GM10248 (cell line): ENCODE results near the gene GALNT15.

Experiments
- CTCF ChIA-PET: fragments of 300-600 bp; sonication (Branson Sonifier 250); formaldehyde crosslinking; extraction: SDS; loops from one replicate; lab custom pipeline; 2021; ENCODE audit warnings: antibody characterized with exemption; lab: Yijun Ruan, JAX
- POLR2A ChIA-PET: fragments of 350-650 bp; sonication (Branson Sonifier 250); formaldehyde crosslinking; extraction: SDS; loops from one replicate; lab custom pipeline; 2020; ENCODE audit warnings: antibody characterized with exemption; lab: Yijun Ruan, JAX
- DNase-seq: peaks from one replicate; pipeline ENCODE4 v3.0.0; 2012; ENCODE audit errors: extremely low spot score
- TF ChIP-seq, protein P1 (sequence below): IDR thresholded peaks from 2 replicates; pipeline ENCODE4 v1.5.1; 2012; ENCODE audit warnings: mild to moderate bottlenecking, low read depth; ENCODE audit errors: extremely low read depth, missing control alignments, control extremely low read depth

Gene GALNT15

GRCh38 chr3:16173283-16174025 lies 1.0 kb upstream of the GALNT15 start:
- DNase-seq: no peak
- POLR2A ChIA-PET: no interaction called here
- CTCF ChIA-PET: interaction anchor here (1.0 to 11.7 kb wide), 4 partner anchors 8 to 125 kb away, joined by 3 to 112 read pairs (median 4); no protein-coding TSS in a partner anchor
- TF ChIP-seq, protein P1, sequence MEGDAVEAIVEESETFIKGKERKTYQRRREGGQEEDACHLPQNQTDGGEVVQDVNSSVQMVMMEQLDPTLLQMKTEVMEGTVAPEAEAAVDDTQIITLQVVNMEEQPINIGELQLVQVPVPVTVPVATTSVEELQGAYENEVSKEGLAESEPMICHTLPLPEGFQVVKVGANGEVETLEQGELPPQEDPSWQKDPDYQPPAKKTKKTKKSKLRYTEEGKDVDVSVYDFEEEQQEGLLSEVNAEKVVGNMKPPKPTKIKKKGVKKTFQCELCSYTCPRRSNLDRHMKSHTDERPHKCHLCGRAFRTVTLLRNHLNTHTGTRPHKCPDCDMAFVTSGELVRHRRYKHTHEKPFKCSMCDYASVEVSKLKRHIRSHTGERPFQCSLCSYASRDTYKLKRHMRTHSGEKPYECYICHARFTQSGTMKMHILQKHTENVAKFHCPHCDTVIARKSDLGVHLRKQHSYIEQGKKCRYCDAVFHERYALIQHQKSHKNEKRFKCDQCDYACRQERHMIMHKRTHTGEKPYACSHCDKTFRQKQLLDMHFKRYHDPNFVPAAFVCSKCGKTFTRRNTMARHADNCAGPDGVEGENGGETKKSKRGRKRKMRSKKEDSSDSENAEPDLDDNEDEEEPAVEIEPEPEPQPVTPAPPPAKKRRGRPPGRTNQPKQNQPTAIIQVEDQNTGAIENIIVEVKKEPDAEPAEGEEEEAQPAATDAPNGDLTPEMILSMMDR: no peak

- POLR2A ChIA-PET: interaction anchor here (0.6 kb wide), 1 partner anchor 17 kb away, joined by 4 read pairs; no protein-coding TSS in a partner anchor
- TF ChIP-seq, protein P1: no peak
- CTCF ChIA-PET: interaction anchor here (1.1 to 11.7 kb wide), 4 partner anchors 10 to 201 kb away, joined by 3 to 112 read pairs (median 4); no protein-coding TSS in a partner anchor
- no peak for DNase-seq
These were observed 489 bp upstream of the GALNT15 start for GRCh38 chr3:16174026-16174355.

DNA sequence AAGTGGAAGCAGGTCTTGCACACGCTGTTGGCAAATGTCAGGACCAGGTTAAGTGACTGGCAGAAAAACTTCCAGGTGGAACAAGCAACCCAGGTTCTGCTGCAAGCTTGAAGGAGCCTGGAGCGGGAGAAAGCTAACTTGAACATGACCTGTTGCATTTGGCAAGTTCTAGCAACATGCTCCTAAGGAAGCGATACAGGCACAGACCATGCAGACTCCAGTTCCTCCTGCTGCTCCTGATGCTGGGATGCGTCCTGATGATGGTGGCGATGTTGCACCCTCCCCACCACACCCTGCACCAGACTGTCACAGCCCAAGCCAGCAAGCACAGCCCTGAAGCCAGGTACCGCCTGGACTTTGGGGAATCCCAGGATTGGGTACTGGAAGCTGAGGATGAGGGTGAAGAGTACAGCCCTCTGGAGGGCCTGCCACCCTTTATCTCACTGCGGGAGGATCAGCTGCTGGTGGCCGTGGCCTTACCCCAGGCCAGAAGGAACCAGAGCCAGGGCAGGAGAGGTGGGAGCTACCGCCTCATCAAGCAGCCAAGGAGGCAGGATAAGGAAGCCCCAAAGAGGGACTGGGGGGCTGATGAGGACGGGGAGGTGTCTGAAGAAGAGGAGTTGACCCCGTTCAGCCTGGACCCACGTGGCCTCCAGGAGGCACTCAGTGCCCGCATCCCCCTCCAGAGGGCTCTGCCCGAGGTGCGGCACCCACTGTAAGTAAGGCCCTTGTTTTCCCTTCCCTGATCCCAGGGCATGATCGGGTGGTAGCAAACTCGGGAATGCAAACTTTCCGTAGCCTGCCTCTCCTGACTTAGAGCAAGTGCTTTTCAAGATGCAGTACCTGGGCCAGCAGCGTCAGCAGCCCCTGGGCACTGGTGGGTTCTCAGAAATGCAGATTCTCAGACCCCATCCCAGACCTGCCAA lies 759 bp downstream of the GALNT15 start:
- TF ChIP-seq, protein P1: no peak
- POLR2A ChIA-PET: no interaction called here
- CTCF ChIA-PET: interaction anchor here (0.8 to 11.7 kb wide), 4 partner anchors 8 to 360 kb away, joined by 3 to 112 read pairs (median 4); no protein-coding TSS in a partner anchor
- DNase-seq: no peak

DNA sequence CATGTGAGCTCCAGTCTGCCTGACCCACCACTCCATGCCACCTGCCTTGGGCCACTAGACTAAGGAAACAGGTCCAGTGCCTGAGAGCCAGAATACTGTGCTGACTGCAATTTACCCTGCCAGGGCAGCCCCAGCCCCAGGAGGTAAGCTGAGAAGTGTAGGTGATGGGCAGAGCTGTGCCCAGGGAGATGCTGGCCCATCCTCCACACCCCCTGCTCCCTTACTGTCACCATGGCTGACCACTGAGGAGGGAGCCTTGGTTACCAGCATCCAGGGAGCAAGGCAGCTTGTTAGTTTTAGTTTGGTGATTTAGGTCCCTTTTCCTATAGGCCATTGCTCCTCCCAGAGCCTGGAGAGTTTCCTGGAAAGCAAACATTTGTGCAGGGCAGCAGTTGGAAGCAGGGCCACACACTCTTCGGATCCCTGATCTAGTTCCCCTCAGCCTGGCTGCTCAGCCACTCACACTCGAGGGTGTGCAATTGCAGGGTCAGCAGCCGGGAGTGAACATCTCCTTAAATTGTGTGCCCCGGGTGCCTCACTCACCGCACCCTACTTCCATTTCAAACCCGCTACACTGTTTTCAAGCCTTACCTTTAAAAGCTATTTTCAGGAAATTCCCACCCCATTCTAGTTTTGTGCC lies 2.0 kb downstream of the GALNT15 start:
- no peak for DNase-seq
- ChIA-PET POLR2A (no interaction called here), CTCF (interaction anchor here (0.7 to 11.7 kb wide), 3 partner anchors 8 to 361 kb away, joined by 3 to 112 read pairs (median 3); no protein-coding TSS in a partner anchor)
- TF ChIP-seq, protein P1: no peak

DNA sequence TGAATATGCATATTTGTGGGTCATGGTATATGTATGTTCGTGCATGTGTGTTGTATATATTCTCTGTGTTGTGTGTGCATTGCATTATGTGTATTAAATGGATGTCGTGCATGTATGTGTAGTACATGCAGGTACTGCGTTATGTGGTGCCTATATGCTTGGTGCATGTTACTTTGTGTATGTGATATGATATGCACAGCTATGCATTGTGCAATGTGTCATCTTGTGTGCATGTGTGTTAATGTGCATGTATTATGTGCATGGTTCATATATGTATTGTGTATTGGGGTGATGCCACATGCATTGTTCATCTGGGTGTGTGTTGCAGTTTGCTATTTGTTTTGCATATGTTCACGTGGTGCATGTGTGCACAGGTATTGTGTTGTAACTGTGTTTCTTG lies 2.9 kb downstream of the GALNT15 start:
- POLR2A ChIA-PET: no interaction called here
- TF ChIP-seq, protein P1: no peak
- CTCF ChIA-PET: interaction anchor here (11.7 kb wide), 1 partner anchor 128 kb away, joined by 112 read pairs; no protein-coding TSS in a partner anchor
- DNase-seq: no peak
